ENCODE data around the gene CFAP46. TPM values are rescaled to one million over a fixed set of nuclear protein-coding genes. Genes with fewer than 3 reads are reported as not detected.

Gene CFAP46
- total and polyA plus RNA-seq, 2 experiments from 2014 or later = 3.1 to 5.4 TPM

- peaks cover 10% of the 10 kb centered on the region for H3K9me3 Mint-ChIP-seq
- no peaks in the 10 kb centered on the region for H3K4me1 Mint-ChIP-seq
- peak; percentile 83 to 96 for TF ChIP-seq CTCF (conservative IDR thresholded peaks at IDR 0.05; ENCODE audit: low read depth in 2 of 2)
- TF ChIP-seq NANOG (IDR thresholded peaks at IDR 0.05; ENCODE audit: borderline replicate concordance) = no peak
- no peak overlapping the region for H3K4me3 Mint-ChIP-seq
- peaks cover 8% of the 10 kb centered on the region; the same call in 1 of the 2 replicates for H3F3A ChIP-seq (replicated peaks; ENCODE audit: low read depth)
- no peaks in the 10 kb centered on the region for H3K36me3 ChIP-seq (ENCODE audit: insufficient read depth)
- H3K27me3 Mint-ChIP-seq (ENCODE audit: insufficient read depth, low read depth, poor library complexity) = peaks cover 5% of the 10 kb centered on the region
- no peak overlapping the region for H3K27ac ChIP-seq (ENCODE audit: low read depth)
- ATAC-seq = peak; percentile 84
- H3K27ac Mint-ChIP-seq = no peak overlapping the region
- H3K79me2 ChIP-seq (replicated peaks; ENCODE audit: insufficient read depth) = no peaks in the 10 kb centered on the region
- H3K27me3 ChIP-seq (ENCODE audit: insufficient read depth) = no peaks in the 10 kb centered on the region
- H3K36me3 Mint-ChIP-seq (ENCODE audit: low read depth) = peaks cover under 1% of the 10 kb centered on the region; the same call in 1 of the 3 replicates
- peak overlapping the region; percentile 80 for H2AFZ ChIP-seq
- H4K20me1 ChIP-seq (replicated peaks; ENCODE audit: insufficient read depth) = no peaks in the 10 kb centered on the region; the same call in 1 of the 2 replicates
- H3K4me1 ChIP-seq (ENCODE audit: insufficient read depth) = no peaks in the 10 kb centered on the region
- H3K4me2 ChIP-seq = no peak overlapping the region
- peak; percentile 73 for DNase-seq (ENCODE audit: low spot score)
- no peak overlapping the region for H3K4me3 ChIP-seq
- no peaks in the 10 kb centered on the region for H3K9me2 ChIP-seq (ENCODE audit: insufficient read depth)
These were observed 105.4 kb downstream of the CFAP46 start for GRCh38 chr10:132836832-132837540.

- Histone ChIP-seq H3K4me1 (ENCODE audit: insufficient read depth) (no peaks in the 10 kb centered on the region), H3K4me2 (no peak overlapping the region), H3F3A (replicated peaks; ENCODE audit: low read depth) (peaks cover 8% of the 10 kb centered on the region; the same call in 1 of the 2 replicates), H3K4me3 (no peak overlapping the region), H3K9me2 (ENCODE audit: insufficient read depth) (no peaks in the 10 kb centered on the region), H3K27ac (ENCODE audit: low read depth) (no peak overlapping the region), H4K20me1 (replicated peaks; ENCODE audit: insufficient read depth) (no peaks in the 10 kb centered on the region; the same call in 1 of the 2 replicates), H3K79me2 (replicated peaks; ENCODE audit: insufficient read depth) (no peaks in the 10 kb centered on the region), H3K36me3 (ENCODE audit: insufficient read depth) (no peaks in the 10 kb centered on the region), H2AFZ (peak overlapping the region; percentile 80), H3K27me3 (ENCODE audit: insufficient read depth) (no peaks in the 10 kb centered on the region)
- no peak overlapping the region for H3K4me3 Mint-ChIP-seq
- peaks cover 3% of the 10 kb centered on the region; the same call in 1 of the 3 replicates for H3K9me3 Mint-ChIP-seq
- no peak for DNase-seq (ENCODE audit: low spot score)
- TF ChIP-seq ETS1 (IDR thresholded peaks at IDR 0.05) (no peak), CTCF (conservative IDR thresholded peaks at IDR 0.05; ENCODE audit: low read depth in 2 of 2) (no peak)
- no peaks in the 10 kb centered on the region for H3K36me3 Mint-ChIP-seq (ENCODE audit: low read depth)
- ATAC-seq = peak; percentile 33
- H3K4me1 Mint-ChIP-seq = no peaks in the 10 kb centered on the region
- no peak overlapping the region for H3K27ac Mint-ChIP-seq
- peaks cover 5% of the 10 kb centered on the region for H3K27me3 Mint-ChIP-seq (ENCODE audit: insufficient read depth, low read depth, poor library complexity)
These were observed 106.0 kb downstream of the CFAP46 start for GRCh38 chr10:132836248-132836831.
